ENCODE data around the gene PPFIA1. TPM values are rescaled to one million over a fixed set of nuclear protein-coding genes. Genes with fewer than 3 reads are reported as not detected.

The PPFIA1 gene
- total RNA-seq, 1 experiment from 2014 or later, result 113 TPM

DNA sequence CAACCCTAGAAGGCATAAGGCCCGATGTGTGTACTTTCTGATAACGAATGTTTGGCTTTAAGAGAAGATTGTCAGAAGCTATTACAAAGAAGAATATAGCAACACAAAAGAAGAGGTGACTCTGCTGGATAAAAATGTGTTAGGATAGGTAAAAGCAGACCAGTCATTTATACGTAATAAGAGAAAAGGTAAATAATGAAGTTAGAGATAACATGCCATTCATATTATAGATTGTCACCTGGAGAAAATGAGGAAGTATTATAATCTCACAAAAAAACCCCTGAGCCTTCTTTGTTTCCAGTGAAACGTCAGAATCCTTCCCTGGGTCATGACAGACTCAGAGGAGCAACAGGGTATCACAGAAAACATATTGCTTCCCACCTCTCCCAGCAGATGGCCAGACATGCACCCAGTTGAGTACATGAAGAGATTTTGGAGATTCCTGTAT is 36.1 kb downstream of the PPFIA1 start:
- no peak overlapping the region for H3K27ac ChIP-seq (ENCODE audit: low read depth, low read length, poor library complexity, severe bottlenecking)
- H3K4me3 ChIP-seq (ENCODE audit: low read depth, low read length, poor library complexity, severe bottlenecking), result no peak overlapping the region
- peaks cover 16% of the 10 kb centered on the region for H3K36me3 ChIP-seq (ENCODE audit: insufficient read depth, low read length, poor library complexity, severe bottlenecking)
- ChIA-PET POLR2A (ENCODE audit: low non-redundant PET) (no interaction called here), CTCF (no interaction called here)
- peaks cover 11% of the 10 kb centered on the region for H3K4me1 ChIP-seq (ENCODE audit: insufficient read depth, low read length, poor library complexity, severe bottlenecking)
- DNase-seq (ENCODE audit: low spot score), result no peak
- intact Hi-C loops (cut with micrococcal nuclease; ENCODE audit: unreplicated experiment), result no loop called here
- TF ChIP-seq, protein P1, sequence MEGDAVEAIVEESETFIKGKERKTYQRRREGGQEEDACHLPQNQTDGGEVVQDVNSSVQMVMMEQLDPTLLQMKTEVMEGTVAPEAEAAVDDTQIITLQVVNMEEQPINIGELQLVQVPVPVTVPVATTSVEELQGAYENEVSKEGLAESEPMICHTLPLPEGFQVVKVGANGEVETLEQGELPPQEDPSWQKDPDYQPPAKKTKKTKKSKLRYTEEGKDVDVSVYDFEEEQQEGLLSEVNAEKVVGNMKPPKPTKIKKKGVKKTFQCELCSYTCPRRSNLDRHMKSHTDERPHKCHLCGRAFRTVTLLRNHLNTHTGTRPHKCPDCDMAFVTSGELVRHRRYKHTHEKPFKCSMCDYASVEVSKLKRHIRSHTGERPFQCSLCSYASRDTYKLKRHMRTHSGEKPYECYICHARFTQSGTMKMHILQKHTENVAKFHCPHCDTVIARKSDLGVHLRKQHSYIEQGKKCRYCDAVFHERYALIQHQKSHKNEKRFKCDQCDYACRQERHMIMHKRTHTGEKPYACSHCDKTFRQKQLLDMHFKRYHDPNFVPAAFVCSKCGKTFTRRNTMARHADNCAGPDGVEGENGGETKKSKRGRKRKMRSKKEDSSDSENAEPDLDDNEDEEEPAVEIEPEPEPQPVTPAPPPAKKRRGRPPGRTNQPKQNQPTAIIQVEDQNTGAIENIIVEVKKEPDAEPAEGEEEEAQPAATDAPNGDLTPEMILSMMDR (conservative IDR thresholded peaks at IDR 0.05; ENCODE audit: low read depth, low read length), result no peak
- no peak for TF ChIP-seq EZH2 (IDR thresholded peaks at IDR 0.05; ENCODE audit: borderline replicate concordance, low read depth, low read length, poor library complexity, severe bottlenecking)
- no peaks in the 10 kb centered on the region for H3K27me3 ChIP-seq (replicated peaks; ENCODE audit: insufficient read depth, low read depth, low read length, poor library complexity)
- no TSS peak for BruUV-seq (replicated peaks)
- no peaks in the 10 kb centered on the region for H3K9me3 ChIP-seq (ENCODE audit: low read depth, low read length, poor library complexity, severe bottlenecking)

DNA sequence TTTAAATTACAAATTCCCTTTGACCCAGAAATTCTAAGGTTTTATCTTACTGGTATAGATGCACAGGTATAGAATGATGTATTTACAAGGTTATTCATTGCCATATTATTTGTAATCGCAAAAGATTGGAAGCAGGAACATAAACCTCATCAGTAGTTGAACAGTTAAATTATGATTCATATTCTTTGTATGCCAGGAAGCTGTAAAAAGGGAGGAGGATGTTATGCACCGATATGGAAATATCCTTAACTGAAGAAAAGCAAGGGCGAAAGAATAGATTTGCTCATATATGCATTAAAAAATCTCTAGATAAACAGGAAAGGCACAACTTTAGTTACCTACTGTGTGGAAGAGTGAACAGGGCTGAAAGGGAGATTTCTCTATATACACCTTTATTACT is 36.7 kb downstream of the PPFIA1 start:
- H3K27ac ChIP-seq (ENCODE audit: low read depth, low read length, poor library complexity, severe bottlenecking), result no peak overlapping the region
- no peaks in the 10 kb centered on the region for H3K27me3 ChIP-seq (replicated peaks; ENCODE audit: insufficient read depth, low read depth, low read length, poor library complexity)
- peaks cover 16% of the 10 kb centered on the region for H3K36me3 ChIP-seq (ENCODE audit: insufficient read depth, low read length, poor library complexity, severe bottlenecking)
- TF ChIP-seq, protein P1 (conservative IDR thresholded peaks at IDR 0.05; ENCODE audit: low read depth, low read length), result no peak
- no peak for TF ChIP-seq EZH2 (IDR thresholded peaks at IDR 0.05; ENCODE audit: borderline replicate concordance, low read depth, low read length, poor library complexity, severe bottlenecking)
- POLR2A ChIA-PET (ENCODE audit: low non-redundant PET), result no interaction called here
- no TSS peak for BruUV-seq (replicated peaks)
- DNase-seq (ENCODE audit: low spot score), result no peak
- no peak overlapping the region for H3K4me3 ChIP-seq (ENCODE audit: low read depth, low read length, poor library complexity, severe bottlenecking)
- CTCF ChIA-PET, result no interaction called here
- peaks cover 6% of the 10 kb centered on the region for H3K4me1 ChIP-seq (ENCODE audit: insufficient read depth, low read length, poor library complexity, severe bottlenecking)
- H3K9me3 ChIP-seq (ENCODE audit: low read depth, low read length, poor library complexity, severe bottlenecking), result no peaks in the 10 kb centered on the region
- intact Hi-C loops (cut with micrococcal nuclease; ENCODE audit: unreplicated experiment), result no loop called here

DNA sequence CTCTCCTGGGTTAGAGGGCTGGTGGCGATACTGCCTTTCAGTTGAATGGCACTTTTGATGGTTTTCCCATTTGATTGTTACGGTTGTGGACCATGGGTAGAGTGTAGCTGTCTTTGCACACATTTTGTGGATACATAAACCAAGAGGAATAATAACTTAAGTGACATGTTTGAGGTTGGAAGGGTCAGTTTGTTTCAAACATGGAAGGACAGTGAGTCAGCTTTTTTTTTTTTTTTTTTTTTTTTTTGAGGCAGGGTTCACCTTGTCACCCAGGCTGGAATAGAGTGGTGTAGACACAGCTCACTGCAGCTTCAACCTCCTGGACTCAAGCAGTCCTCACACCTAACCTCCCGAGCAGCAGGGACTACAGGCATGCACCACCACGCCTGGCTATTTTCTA is 41.1 kb downstream of the PPFIA1 start:
- CTCF ChIA-PET, result no interaction called here
- Histone ChIP-seq H3K27me3 (replicated peaks; ENCODE audit: insufficient read depth, low read depth, low read length, poor library complexity) (no peaks in the 10 kb centered on the region), H3K36me3 (ENCODE audit: insufficient read depth, low read length, poor library complexity, severe bottlenecking) (peaks cover 7% of the 10 kb centered on the region), H3K4me3 (ENCODE audit: low read depth, low read length, poor library complexity, severe bottlenecking) (no peak overlapping the region), H3K9me3 (ENCODE audit: low read depth, low read length, poor library complexity, severe bottlenecking) (no peaks in the 10 kb centered on the region), H3K4me1 (ENCODE audit: insufficient read depth, low read length, poor library complexity, severe bottlenecking) (no peaks in the 10 kb centered on the region), H3K27ac (ENCODE audit: low read depth, low read length, poor library complexity, severe bottlenecking) (no peak overlapping the region)
- intact Hi-C loops (cut with micrococcal nuclease; ENCODE audit: unreplicated experiment), result no loop called here
- POLR2A ChIA-PET (ENCODE audit: low non-redundant PET), result no interaction called here
- no TSS peak for BruUV-seq (replicated peaks)
- TF ChIP-seq EZH2 (IDR thresholded peaks at IDR 0.05; ENCODE audit: borderline replicate concordance, low read depth, low read length, poor library complexity, severe bottlenecking), result no peak
- TF ChIP-seq, protein P1 (conservative IDR thresholded peaks at IDR 0.05; ENCODE audit: low read depth, low read length), result no peak
- no peak for DNase-seq (ENCODE audit: low spot score)

Measured in A673 (cell line).